Stomach (tissue), 9 donors: ENCODE results near the gene LRFN3. TPM values are rescaled to one million over a fixed set of nuclear protein-coding genes. Genes with fewer than 3 reads are reported as not detected.
"Not testable (repeated sequence)": the region's sequence is repeated elsewhere in the genome, so short reads cannot be mapped to it uniquely, and the experiment has no call there.

Experiments
- DNase-seq, 2 donors: peaks; one replicate each; pipeline versions ENCODE4 v3.0.0 to v3.0.0-alpha.2; 2013 to 2019
- H3K27ac ChIP-seq, 5 donors: fragments of 200-600 bp in 4 of 5; sonication (generic) in 4 of 5; one replicate each; pipeline ENCODE4 v1.5.1; 2013 to 2019; ENCODE audit warnings: mild to moderate bottlenecking in 1 of 5, moderate library complexity in 1 of 5
- H3K27me3 ChIP-seq, 3 donors: fragments of 200-600 bp; sonication (generic); one replicate each; pipeline ENCODE4 v1.5.1; 2017 to 2019; ENCODE audit warnings: mixed run types in 1 of 3
- H3K36me3 ChIP-seq, 4 donors: fragments of 200-600 bp; sonication (generic); 1 replicate in 3 of 4; 2 replicates in 1 of 4; pipeline ENCODE4 v1.5.1; 2016 to 2019
- H3K4me1 ChIP-seq, 4 donors: fragments of 200-600 bp; sonication (generic); one replicate each; pipeline ENCODE4 v1.5.1; 2016 to 2019
- H3K4me3 ChIP-seq, 4 donors: fragments of 200-600 bp; sonication (generic) in 3 of 4; one replicate each; pipeline ENCODE4 v1.5.1; 2016 to 2019; ENCODE audit warnings: mild to moderate bottlenecking in 1 of 4
- H3K9me3 ChIP-seq, 4 donors: fragments of 200-600 bp; sonication (generic); one replicate each; pipeline ENCODE4 v1.5.1; 2016 to 2019
- EP300 ChIP-seq: sonication (generic); formaldehyde crosslinking; IDR thresholded peaks from one replicate; pipeline ENCODE4 v1.6.1; 2017; ENCODE audit warnings: antibody characterized with exemption
- POLR2A ChIP-seq, 4 donors: fragments of 450-650 bp; IDR thresholded peaks; one replicate each; pipeline ENCODE4 v1.6.1; 2016; ENCODE audit warnings: antibody characterized with exemption in 4 of 4, control low read depth in 2 of 4, mild to moderate bottlenecking in 1 of 4, moderate library complexity in 1 of 4
- POLR2AphosphoS5 ChIP-seq, 3 donors: sonication (generic); formaldehyde crosslinking; IDR thresholded peaks; one replicate each; pipeline ENCODE4 v1.6.1; 2016; ENCODE audit warnings: antibody characterized with exemption in 3 of 3
- WGBS, 5 donors: extraction: QIAGEN DNeasy Blood & Tissue Kit in 3 of 5; methylation state at CpG; one replicate each; pipeline versions ENCODE4 v1.1.5 to v1.1.7; 2013 to 2018; 5-methylcytosine and 5-hydroxymethylcytosine counted together
- intact Hi-C: fragments of 100-400 bp; cut with DNase I; formaldehyde crosslinking; loops from one replicate; pipeline ENCODE4 v1.15.1; 2023; ENCODE audit warnings: low total_unique reads
- polyA plus RNA-seq, 3 donors: library from polyadenylated mRNA; stranded (reverse); fragments of 200-250 nt; gene quantifications; one replicate each; pipeline ENCODE4 v1.2.3, GENCODE V29; 2013
- total RNA-seq, 5 donors: library from RNA; depleted of rRNA; stranded (reverse); fragments of >200 nt; gene quantifications; one replicate each; pipeline versions ENCODE4 v1.1.0 to v1.2.3, GENCODE V29; 2014 to 2016
- TF ChIP-seq, protein P1 (sequence below), 7 experiments: fragments of 450-650 bp in 4 of 7; fragments of 200-600 bp in 3 of 7; sonication (generic) in 3 of 7; IDR thresholded peaks; one replicate each; pipeline ENCODE4 v1.5.1; 2016 to 2019; ENCODE audit warnings: antibody characterized with exemption in 7 of 7, control low read depth in 2 of 7, mild to moderate bottlenecking in 1 of 7
- donor health status: healthy with polysubstance abuse.
- donor health status: Bipolar disorder and iron deficiency.
- donor health status: healthy.

The LRFN3 gene
- total and polyA plus RNA-seq, 8 donors, result 0.73 to 48.1 (median 3.5) TPM

- peaks cover 0 to 84% (median 16%) of the 10 kb centered on the region in 3 donors for H3K27me3 ChIP-seq
- 55 to 68% (median 63%) methylated on average over 20 of the region's 20 CpGs for WGBS, 5 donors
- H3K9me3 ChIP-seq, result no peaks in the 10 kb centered on the region
- intact Hi-C loops, result no loop called here
- H3K4me3 ChIP-seq, result no peak overlapping the region
- TF ChIP-seq POLR2AphosphoS5 (IDR thresholded peaks at IDR 0.05), result no peak
- TF ChIP-seq, protein P1, sequence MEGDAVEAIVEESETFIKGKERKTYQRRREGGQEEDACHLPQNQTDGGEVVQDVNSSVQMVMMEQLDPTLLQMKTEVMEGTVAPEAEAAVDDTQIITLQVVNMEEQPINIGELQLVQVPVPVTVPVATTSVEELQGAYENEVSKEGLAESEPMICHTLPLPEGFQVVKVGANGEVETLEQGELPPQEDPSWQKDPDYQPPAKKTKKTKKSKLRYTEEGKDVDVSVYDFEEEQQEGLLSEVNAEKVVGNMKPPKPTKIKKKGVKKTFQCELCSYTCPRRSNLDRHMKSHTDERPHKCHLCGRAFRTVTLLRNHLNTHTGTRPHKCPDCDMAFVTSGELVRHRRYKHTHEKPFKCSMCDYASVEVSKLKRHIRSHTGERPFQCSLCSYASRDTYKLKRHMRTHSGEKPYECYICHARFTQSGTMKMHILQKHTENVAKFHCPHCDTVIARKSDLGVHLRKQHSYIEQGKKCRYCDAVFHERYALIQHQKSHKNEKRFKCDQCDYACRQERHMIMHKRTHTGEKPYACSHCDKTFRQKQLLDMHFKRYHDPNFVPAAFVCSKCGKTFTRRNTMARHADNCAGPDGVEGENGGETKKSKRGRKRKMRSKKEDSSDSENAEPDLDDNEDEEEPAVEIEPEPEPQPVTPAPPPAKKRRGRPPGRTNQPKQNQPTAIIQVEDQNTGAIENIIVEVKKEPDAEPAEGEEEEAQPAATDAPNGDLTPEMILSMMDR (IDR thresholded peaks at IDR 0.05), result no peak
- no peak for TF ChIP-seq POLR2A (IDR thresholded peaks at IDR 0.05)
- TF ChIP-seq EP300, result no peak
- no peaks in the 10 kb centered on the region for H3K4me1 ChIP-seq
- no peak for DNase-seq
- no peaks in the 10 kb centered on the region for H3K36me3 ChIP-seq
- H3K27ac ChIP-seq, result no peak overlapping the region
These were observed 42.7 kb downstream of the LRFN3 start for GRCh38 chr19:35978832-35979365.

- H3K9me3 ChIP-seq, H3K36me3 ChIP-seq, DNase-seq, H3K27ac ChIP-seq, intact Hi-C loops, H3K4me3 ChIP-seq, H3K4me1 ChIP-seq: not testable (repeated sequence)
- peaks cover 0 to 83% (median 29%) of the 10 kb centered on the region in 3 donors for H3K27me3 ChIP-seq
- WGBS, 5 donors, result 77 to 88% (median 81%) methylated on average over 4 of the region's 4 CpGs
These were observed 44.8 kb downstream of the LRFN3 start for GRCh38 chr19:35980997-35981396.

- WGBS, 5 donors, result 75 to 86% (median 77%) methylated on average over 7 to 8 of the region's 8 CpGs
- H3K4me1 ChIP-seq, result peaks cover 7 to 11% (median 10%) of the 10 kb centered on the region in 4 donors
- TF ChIP-seq POLR2A (IDR thresholded peaks at IDR 0.05) (no peak), POLR2AphosphoS5 (IDR thresholded peaks at IDR 0.05) (no peak), EP300 (no peak)
- TF ChIP-seq, protein P1 (IDR thresholded peaks at IDR 0.05), result no peak
- no peak overlapping the region for H3K4me3 ChIP-seq
- peaks cover 0 to 87% (median 49%) of the 10 kb centered on the region in 3 donors for H3K27me3 ChIP-seq
- intact Hi-C loops, result no loop called here
- H3K9me3 ChIP-seq, result no peaks in the 10 kb centered on the region
- no peak for DNase-seq
- H3K27ac ChIP-seq, result no peak overlapping the region
- no peaks in the 10 kb centered on the region for H3K36me3 ChIP-seq
These were observed 47.0 kb downstream of the LRFN3 start for GRCh38 chr19:35983177-35983576.

DNA sequence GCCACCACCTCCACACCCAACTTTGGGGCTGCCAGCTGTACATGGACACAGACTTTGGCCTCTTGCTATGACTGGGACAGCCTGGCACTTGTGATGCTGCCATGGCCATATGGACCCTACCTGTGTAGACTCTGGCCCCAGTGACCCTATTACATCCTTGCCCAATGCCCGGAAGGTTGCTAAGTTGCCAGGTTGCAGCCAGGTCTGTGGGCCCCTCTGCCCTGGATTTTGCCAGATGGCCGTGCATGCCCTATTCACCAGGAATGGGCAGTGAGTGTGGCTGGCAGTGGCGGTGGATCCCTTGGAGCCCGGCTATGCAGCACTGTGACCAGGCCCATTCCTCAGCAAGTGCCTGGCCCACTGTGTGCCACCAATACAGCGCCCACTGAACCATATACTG is 49.9 kb downstream of the LRFN3 start:
- TF ChIP-seq POLR2AphosphoS5 (IDR thresholded peaks at IDR 0.05) (no peak), EP300 (no peak), POLR2A (IDR thresholded peaks at IDR 0.05) (no peak)
- TF ChIP-seq, protein P1 (IDR thresholded peaks at IDR 0.05), result no peak
- H3K9me3 ChIP-seq, result peaks cover 0 to 3% (median 0%) of the 10 kb centered on the region in 4 donors
- H3K27ac ChIP-seq, result no peak overlapping the region
- intact Hi-C loops, result no loop called here
- H3K4me1 ChIP-seq, result peaks cover 7 to 11% (median 10%) of the 10 kb centered on the region in 4 donors
- 85 to 94% (median 87%) methylated on average over 4 to 5 of the region's 5 CpGs for whole genome bisulfite sequencing, 5 donors
- H3K4me3 ChIP-seq, result no peak overlapping the region
- no peaks in the 10 kb centered on the region for H3K36me3 ChIP-seq
- H3K27me3 ChIP-seq, result peaks cover 0 to 77% (median 42%) of the 10 kb centered on the region in 3 donors
- no peak for DNase-seq
